ENCODE data around the gene SPOCK3. TPM values are rescaled to one million over a fixed set of nuclear protein-coding genes. Genes with fewer than 3 reads are reported as not detected.

SPOCK3 gene
- polyA plus RNA-seq, 1 experiment, result not detected

- Histone ChIP-seq H3K36me3 (ENCODE audit: control insufficient read depth, insufficient read depth, low read length) (no peaks in the 10 kb centered on the region), H3K27me3 (ENCODE audit: control insufficient read depth, insufficient read depth, low read length) (no peaks in the 10 kb centered on the region), H3K4me3 (ENCODE audit: low read depth, low read length) (no peak overlapping the region)
- POLR2A ChIA-PET, result no interaction called here
- CTCF ChIA-PET, result no interaction called here
- DNase-seq (ENCODE audit: low read depth), result no peak
- TF ChIP-seq, protein P1, sequence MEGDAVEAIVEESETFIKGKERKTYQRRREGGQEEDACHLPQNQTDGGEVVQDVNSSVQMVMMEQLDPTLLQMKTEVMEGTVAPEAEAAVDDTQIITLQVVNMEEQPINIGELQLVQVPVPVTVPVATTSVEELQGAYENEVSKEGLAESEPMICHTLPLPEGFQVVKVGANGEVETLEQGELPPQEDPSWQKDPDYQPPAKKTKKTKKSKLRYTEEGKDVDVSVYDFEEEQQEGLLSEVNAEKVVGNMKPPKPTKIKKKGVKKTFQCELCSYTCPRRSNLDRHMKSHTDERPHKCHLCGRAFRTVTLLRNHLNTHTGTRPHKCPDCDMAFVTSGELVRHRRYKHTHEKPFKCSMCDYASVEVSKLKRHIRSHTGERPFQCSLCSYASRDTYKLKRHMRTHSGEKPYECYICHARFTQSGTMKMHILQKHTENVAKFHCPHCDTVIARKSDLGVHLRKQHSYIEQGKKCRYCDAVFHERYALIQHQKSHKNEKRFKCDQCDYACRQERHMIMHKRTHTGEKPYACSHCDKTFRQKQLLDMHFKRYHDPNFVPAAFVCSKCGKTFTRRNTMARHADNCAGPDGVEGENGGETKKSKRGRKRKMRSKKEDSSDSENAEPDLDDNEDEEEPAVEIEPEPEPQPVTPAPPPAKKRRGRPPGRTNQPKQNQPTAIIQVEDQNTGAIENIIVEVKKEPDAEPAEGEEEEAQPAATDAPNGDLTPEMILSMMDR (IDR thresholded peaks at IDR 0.05; ENCODE audit: insufficient read depth, low read depth, low read length), result no peak
These were observed 12.2 kb downstream of the SPOCK3 start for GRCh38 chr4:167222099-167222498.

DNA sequence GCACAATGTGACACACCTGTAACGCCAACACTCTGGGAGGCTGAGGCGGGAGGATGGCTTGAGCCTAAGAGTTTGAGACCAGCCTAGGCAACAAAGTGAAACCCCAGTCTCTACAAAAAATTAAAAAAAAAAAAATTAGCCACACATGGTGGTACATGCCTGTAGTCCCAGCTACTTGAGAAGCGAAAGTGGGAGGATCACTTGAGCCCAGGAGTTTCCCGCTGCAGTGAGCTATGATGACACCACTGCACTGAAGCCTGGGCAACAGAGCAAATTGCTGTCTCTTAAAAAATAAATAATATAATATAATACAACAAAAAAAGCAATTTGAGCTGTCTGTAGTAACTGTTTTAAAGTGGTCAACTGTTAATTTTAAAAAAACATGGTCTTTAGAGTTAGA, 13.2 kb downstream of the SPOCK3 start:
- TF ChIP-seq, protein P1 (IDR thresholded peaks at IDR 0.05; ENCODE audit: insufficient read depth, low read depth, low read length), result no peak
- Histone ChIP-seq H3K36me3 (ENCODE audit: control insufficient read depth, insufficient read depth, low read length) (no peaks in the 10 kb centered on the region), H3K4me3 (ENCODE audit: low read depth, low read length) (no peak overlapping the region), H3K27me3 (ENCODE audit: control insufficient read depth, insufficient read depth, low read length) (no peaks in the 10 kb centered on the region)
- ChIA-PET POLR2A (no interaction called here), CTCF (interaction anchor here (0.6 kb wide), 1 partner anchor 469 kb away, joined by 3 read pairs; no protein-coding TSS in a partner anchor)
- no peak for DNase-seq (ENCODE audit: low read depth)

DNA sequence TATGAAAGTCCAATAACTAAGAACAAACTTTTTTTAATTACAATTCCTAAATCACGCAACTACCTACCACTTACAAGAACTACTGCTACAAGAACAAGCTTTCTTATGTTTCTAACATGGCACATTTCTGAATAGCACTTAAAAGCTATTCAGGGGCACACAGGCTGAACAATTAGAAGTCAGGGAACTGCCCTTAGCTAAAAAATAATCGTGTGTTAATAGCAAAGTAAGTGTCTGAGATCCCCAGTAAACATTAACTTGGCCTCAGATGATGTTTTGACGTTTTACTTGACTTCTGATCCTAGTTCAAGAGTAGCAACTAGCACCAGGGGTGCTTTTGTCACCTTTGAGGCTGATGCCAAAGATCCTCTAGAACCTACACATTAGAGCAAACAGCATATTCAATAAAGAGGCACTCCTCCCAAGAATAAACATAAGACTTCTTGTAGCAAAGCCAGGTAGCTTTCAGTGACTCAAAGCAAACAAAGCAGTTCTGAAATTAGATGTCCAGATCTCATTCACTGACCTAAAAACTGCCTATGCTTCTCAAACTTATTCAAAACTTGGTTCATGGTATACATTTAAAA, 16.2 kb downstream of the SPOCK3 start:
- ChIA-PET POLR2A (no interaction called here), CTCF (no interaction called here)
- Histone ChIP-seq H3K4me3 (ENCODE audit: low read depth, low read length) (no peak overlapping the region), H3K36me3 (ENCODE audit: control insufficient read depth, insufficient read depth, low read length) (no peaks in the 10 kb centered on the region), H3K27me3 (ENCODE audit: control insufficient read depth, insufficient read depth, low read length) (no peaks in the 10 kb centered on the region)
- TF ChIP-seq, protein P1 (IDR thresholded peaks at IDR 0.05; ENCODE audit: insufficient read depth, low read depth, low read length), result no peak
- no peak for DNase-seq (ENCODE audit: low read depth)

DNA sequence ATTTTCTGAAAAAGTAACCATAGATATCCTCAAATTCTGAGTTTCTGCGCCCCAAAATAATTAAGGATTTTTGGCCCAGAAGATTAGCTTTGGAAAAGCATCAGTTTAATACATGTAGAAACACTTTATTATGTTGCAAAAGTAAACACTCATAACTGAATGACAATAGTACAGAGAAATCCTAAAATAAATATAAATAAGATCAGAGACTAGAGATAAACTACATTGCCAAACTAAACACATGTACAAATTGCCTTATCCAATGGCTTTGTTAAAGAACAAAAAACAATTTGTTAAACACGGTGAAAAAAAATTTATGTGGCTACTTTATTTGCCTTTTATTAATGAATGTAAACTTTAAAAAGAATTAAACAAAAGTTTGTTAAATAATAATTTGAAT, 17.5 kb downstream of the SPOCK3 start:
- no peak for DNase-seq (ENCODE audit: low read depth)
- Histone ChIP-seq H3K27me3 (ENCODE audit: control insufficient read depth, insufficient read depth, low read length) (no peaks in the 10 kb centered on the region), H3K36me3 (ENCODE audit: control insufficient read depth, insufficient read depth, low read length) (no peaks in the 10 kb centered on the region), H3K4me3 (ENCODE audit: low read depth, low read length) (no peak overlapping the region)
- ChIA-PET POLR2A (no interaction called here), CTCF (no interaction called here)
- TF ChIP-seq, protein P1 (IDR thresholded peaks at IDR 0.05; ENCODE audit: insufficient read depth, low read depth, low read length), result no peak

- TF ChIP-seq, protein P1 (IDR thresholded peaks at IDR 0.05; ENCODE audit: insufficient read depth, low read depth, low read length), result no peak
- H3K27me3 ChIP-seq (ENCODE audit: control insufficient read depth, insufficient read depth, low read length), result no peaks in the 10 kb centered on the region
- ChIA-PET POLR2A (no interaction called here), CTCF (no interaction called here)
- H3K36me3 ChIP-seq (ENCODE audit: control insufficient read depth, insufficient read depth, low read length), result no peaks in the 10 kb centered on the region
- DNase-seq (ENCODE audit: low read depth), result no peak
- H3K4me3 ChIP-seq (ENCODE audit: low read depth, low read length), result no peak overlapping the region
These were observed 24.1 kb downstream of the SPOCK3 start for GRCh38 chr4:167210166-167210565.

Measured in BJ (cell line).